HG02588 (cell line): ENCODE measurements around the gene SRPK1.
"Not testable (repeated sequence)": the region's sequence is repeated elsewhere in the genome, so short reads cannot be mapped to it uniquely, and the experiment has no call there.

Experiments
- ATAC-seq: cut with Tn5 transposase; IDR thresholded peaks from one replicate; pipeline ENCODE4 v1.9.1; 2021; ENCODE audit warnings: mild to moderate bottlenecking, moderate library complexity; ENCODE audit not compliant: unreplicated experiment

Gene SRPK1

DNA sequence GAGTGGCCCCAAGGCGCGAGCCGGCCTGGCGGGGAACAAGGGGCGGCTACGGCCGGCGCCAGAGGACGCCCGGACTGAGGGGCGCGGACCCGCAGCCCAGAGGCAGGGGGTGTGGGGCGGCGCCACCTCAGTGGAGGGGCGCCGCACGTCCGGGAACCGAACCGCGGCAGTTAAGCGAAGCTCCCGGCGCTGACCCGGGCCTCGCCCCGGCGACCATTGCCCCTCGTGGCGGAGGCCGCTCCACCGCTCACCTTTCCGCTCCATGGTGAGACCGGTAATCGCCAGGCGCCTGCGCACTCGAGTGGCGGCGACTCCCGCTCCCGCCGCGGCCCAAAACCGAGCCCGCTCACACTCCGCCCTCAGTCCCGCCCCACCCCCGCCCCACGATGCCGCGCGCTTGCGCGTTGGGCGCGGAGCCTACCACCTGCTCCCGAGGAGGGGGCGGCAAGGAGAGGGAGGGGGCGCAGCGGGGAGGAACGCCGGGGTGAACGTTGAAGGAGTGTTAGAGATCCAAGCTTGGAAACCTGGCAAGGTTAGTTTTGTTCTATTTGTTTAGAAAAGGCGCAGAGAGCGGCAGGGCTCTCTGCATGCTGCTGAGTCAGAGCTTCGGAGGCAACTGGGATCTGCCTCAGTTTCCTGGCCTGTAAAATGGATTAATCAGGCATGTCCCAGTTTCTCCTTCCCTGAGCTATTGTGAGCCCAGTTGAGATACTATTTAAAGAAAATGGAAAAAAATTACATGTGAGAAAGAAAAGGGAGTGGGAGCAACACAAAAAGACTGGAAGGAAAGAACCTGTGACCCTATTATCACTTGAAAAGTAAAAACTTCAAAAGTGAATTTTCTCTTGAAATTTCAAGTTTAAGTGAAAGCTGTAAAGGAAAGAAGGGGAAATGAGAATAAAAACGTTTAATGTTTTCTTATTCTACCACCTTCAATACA lies at the start of gene SRPK1:
Gene SRPK1, minus strand, starts transcription at position 306 of the 940 bp plus-strand sequence. Its CDS starts 42 bp downstream, at position 264.
- ATAC-seq, result peak; percentile 82

DNA sequence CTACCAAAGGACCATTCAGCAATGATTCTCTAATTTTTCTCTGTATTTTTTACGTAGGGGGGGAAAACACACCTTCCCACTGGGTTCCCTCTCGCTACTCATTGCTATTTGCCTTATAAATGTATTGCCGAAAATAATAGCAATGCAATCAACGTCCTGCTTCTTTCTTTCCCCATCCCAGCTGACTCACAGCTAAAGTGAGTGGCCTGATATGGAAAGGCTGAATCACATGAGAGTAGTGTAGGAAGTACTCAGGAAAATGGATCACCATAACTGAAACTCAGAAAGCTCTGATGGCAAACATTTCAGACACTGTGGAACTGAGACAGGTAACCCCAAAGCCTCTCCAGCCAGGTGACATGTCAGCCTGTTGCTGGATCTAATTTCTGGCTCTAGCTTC lies 49.3 kb upstream of the SRPK1 start:
- ATAC-seq, result no peak

DNA sequence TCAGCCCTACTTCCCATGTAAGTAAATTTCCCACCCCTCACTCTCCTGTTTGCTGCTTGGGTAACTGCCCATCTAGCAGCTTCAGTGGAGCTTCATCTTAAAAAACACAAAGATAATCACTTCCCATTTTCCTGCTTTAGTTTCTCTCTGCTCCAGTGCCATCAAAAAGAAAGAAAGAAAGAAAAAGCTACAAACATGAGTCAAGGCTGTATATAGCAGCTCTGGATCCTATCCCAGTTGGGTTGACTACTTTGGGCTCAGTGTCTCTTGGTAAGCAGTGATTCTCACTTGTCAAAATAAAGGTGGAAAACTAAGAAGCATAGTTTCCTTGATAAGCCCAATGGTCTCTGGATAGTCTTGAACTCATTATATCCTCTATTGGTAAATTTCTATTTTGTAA lies 48.7 kb upstream of the SRPK1 start:
- ATAC-seq, result no peak

- ATAC-seq, result no peak
Observed at GRCh38 chr6:35968821-35969220, 47.9 kb upstream of the SRPK1 start.

- no peak for ATAC-seq
Observed at GRCh38 chr6:35967076-35967774, 46.3 kb upstream of the SRPK1 start.

DNA sequence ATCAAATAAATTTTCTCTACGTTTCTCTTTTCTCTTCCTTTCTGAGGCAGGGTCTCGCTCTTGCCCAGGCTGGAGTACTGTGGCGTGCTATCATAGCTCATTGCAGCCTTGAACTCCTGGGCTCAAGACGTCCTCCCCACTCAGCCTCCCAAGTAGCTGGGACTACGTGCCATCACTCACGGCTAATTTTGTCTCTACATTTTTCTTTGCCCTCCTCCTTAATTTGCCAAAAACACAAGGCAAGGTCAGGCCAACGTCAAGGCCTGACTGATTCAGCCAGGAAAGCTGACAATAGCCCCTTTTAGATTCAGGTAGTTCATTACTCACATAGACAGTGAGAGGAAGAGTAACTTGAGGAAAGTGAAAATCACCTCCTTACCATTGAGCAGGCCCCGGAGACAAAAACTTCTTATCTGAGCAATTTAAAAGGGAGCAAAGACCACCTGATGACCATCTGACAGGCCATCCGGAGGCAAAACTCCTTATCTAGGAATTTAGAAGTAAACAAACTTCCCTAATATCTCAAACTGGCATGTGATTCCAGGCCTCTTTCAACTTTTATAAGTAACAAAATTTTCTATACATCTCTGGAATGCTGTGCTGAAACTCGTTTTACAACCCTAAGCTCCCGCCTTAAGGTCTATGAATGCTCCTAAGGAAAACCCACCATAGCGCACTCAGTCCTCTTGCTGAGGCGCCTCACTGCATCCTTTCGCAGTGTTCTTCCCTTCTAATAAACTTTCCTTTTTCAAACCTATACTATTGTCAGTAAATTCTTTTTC lies 42.1 kb upstream of the SRPK1 start:
- ATAC-seq, result no peak

- no peak for ATAC-seq
Observed at GRCh38 chr6:35960187-35960586, 39.3 kb upstream of the SRPK1 start.

DNA sequence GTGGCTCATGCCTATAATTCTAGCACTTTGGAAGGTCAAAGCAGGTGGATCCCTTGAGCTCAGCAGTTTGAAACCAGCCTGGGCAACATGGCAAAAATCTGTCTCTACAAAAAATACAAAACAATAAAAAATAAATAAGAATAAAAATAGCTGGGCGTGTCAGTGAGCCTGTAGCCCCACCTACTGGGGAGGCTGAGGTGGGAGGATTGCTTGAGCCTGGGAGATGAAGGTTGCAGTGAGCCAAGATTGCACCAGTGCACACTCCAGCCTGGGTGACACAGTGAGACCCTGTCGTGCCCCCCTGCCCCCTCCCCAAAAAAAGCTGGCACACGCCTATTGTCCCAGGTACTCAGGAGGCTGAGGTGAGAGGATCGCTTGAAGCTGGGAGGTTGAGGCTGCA lies 35.1 kb upstream of the SRPK1 start:
- no peak for ATAC-seq

GRCh38 chr6:35955521-35955920 lies 34.6 kb upstream of the SRPK1 start:
- no peak for ATAC-seq

DNA sequence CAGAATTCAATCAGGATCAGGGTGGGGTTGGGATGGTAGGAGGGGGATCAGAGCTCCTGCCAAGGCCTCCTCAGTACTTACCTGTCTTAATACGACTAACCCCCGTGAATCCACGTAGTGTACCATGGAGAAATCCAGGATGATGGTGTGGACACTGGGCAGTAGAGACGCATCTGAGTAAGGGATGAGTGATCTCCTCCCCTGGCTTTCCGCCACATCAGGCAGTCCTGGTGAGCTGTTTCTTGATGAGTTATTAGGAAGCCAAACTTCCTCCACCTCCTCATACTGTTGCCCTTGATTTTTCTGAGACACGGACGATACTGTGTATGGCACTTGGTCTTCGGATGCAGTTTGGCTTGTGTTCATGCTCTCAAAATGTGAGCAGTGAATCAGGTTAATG lies 34.2 kb upstream of the SRPK1 start:
- ATAC-seq, result no peak

DNA sequence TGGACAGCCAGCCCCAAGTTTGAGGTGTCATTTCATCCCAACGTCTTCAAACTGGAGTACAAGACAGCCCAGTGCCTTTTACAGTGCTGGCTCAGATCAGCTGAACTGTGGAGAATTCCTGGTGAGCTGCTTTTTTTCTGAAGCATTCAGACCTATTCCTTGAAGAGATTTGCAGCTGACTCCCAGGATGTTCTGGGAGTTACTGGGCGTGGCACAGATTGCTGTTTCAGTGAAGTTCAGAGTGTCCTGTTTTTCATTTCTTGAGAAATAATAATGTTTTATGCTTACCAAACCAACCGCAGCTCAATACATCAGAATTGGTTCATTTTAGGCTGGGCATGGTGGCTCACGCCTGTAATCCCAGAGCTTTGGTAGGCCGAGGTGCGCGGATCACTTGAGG lies 33.4 kb upstream of the SRPK1 start:
- ATAC-seq, result no peak

- no peak for ATAC-seq
Observed at GRCh38 chr6:35948725-35949124, 27.8 kb upstream of the SRPK1 start.

DNA sequence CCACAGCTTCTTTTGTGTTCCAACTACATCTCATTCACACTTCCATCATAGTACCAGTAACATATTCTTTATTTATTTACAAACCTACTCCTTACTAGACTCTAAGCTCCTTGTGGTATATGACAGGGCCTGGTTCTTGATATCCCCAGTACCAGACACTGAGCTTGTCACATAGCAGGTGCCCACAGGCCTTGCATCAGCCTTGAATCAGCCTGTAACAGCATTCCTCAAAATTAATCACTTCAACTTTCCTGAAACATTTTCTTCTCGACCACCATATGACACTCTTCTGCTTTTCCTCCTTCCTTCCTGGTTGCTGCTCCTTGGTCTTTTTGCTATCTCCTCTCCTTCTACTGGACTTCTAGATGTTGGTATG lies 24.7 kb upstream of the SRPK1 start:
- no peak for ATAC-seq

- no peak for ATAC-seq
Observed at GRCh38 chr6:35943390-35943789, 22.5 kb upstream of the SRPK1 start.

DNA sequence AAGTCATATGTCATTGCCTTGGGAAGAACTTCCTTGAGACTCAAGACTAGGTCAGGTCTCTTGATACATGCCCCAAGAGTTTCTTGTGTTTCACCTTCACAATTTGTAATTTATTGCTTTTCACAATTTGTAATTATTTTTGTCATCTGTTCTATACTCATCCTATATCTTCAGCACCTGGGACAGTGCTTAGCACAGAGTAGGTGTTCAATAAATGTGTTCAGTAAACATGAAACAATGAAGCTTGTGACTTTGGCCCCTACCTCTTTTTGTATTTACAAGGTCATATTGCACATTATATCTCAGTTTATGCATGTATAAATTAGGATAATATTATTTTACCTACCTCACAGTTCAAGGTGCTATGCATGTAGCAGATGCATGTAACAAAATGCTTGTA lies 21.5 kb upstream of the SRPK1 start:
- no peak for ATAC-seq

- not testable (repeated sequence) for ATAC-seq
Observed at GRCh38 chr6:35941170-35941569, 20.3 kb upstream of the SRPK1 start.

DNA sequence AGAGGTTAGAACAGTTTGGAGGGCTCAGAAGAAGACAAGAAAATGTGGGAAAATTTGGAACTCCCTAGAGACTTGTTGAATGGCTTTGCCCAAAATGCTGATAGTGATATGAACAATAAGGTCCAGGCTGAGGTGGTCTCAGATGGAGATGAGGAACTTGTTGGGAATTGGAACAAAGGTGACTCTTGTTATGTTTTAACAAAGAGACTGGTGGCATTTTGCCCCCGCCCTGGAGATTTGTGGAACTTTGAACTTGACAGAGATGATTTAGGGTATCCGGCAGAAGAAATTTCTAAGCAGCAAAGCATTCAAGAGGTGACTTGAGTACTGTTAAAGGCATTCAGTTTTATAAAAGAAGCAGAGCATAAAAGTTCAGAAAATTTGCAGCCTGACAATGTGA lies 19.1 kb upstream of the SRPK1 start:
- not testable (repeated sequence) for ATAC-seq

DNA sequence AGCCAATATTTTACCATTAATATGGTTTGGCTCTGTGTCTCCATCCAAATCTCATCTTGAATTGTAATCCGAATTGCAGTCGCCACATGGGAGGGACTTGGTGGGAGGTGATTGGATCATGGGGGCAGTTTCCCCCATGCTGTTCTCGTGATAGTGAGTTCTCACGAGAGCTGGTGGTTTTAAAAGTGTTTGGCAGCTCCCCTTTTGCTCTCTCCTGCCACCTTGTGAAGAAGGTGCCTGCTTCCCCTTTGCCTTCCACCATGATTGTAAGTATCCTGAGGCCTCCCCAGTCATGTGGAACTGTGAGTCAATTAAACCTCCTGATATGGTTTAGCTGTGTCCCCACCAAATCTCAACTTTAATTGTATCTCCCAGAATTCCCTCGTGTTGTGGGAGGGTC lies 18.4 kb upstream of the SRPK1 start:
- not testable (repeated sequence) for ATAC-seq

- ATAC-seq, result no peak
Observed at GRCh38 chr6:35936681-35937359, 15.9 kb upstream of the SRPK1 start.

DNA sequence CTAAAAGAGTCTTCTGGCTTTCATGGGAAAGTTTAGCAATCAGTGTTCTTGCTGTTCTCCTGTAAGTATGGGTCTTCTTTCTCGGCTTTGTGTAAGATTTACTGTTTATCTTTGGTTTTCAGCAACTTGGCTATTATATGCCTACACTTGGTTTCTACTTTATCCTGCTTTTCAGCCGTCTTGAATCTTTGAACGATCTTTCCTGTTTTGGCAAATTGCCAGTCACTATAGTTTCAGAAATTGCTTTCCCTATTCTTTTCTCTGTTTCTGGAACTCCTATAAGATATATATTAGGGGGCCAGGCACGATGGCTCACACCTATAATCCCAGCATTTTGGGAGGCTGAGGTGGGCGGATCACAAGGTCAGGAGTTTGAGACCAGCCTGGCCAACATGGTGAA lies 14.6 kb upstream of the SRPK1 start:
- ATAC-seq, result no peak

DNA sequence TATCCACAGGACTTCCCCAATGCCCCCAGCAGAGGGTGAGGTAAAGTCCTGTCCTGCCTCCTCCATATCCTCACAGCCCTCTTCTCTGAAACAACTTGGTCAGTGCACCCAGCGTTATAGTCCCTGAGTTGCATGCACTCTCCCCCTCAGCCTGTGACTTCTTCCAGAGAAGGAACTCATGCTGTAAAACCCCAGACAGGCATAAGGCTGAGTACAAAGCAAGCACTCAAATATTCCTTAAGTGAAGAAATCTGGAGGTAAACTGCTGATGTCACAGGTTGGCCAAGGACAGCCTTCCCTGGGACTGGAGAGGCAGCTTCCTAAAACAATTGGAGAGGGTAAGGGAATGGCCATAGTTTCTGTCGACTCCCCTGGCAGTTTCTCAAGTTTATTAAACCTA lies 12.9 kb upstream of the SRPK1 start:
- no peak for ATAC-seq
